Left ventricle myocardium inferior (tissue), 1 donor: Measurements from ENCODE around the gene SPATC1L. TPM values are rescaled to one million over a fixed set of nuclear protein-coding genes. Genes with fewer than 3 reads are reported as not detected.

ENCODE experiments used
- DNase-seq: peaks from one replicate; pipeline ENCODE4 v3.0.0-alpha.2; 2020
- H3K27ac ChIP-seq: fragments of 200-600 bp; replicated peaks from 2 replicates; pipeline ENCODE4 v1.8.0; 2021
- H3K27me3 ChIP-seq: fragments of 200-600 bp; 2 replicates; pipeline ENCODE4 v1.8.0; 2021; ENCODE audit warnings: low read depth
- H3K36me3 ChIP-seq: fragments of 200-600 bp; 2 replicates; pipeline ENCODE4 v1.8.0; 2021
- H3K4me1 ChIP-seq: fragments of 200-600 bp; 2 replicates; pipeline ENCODE4 v1.8.0; 2021
- H3K4me3 ChIP-seq: fragments of 200-600 bp; 2 replicates; pipeline ENCODE4 v1.8.0; 2021; ENCODE audit warnings: mild to moderate bottlenecking, moderate library complexity
- H3K9me3 ChIP-seq: fragments of 200-600 bp; replicated peaks from 2 replicates; pipeline ENCODE4 v1.8.0; 2021
- intact Hi-C: fragments of 100-400 bp; cut with micrococcal nuclease; formaldehyde crosslinking; loops from one replicate; pipeline ENCODE4 v1.11.0; 2022
- total RNA-seq: library from RNA; stranded (reverse); fragmentation: NEBNext Ultra II Directional; extraction: Animal tissue kit (Norgen Biotek cat#: 25700); gene quantifications from one replicate; pipeline ENCODE4 v1.2.1, GENCODE V29; 2021
- TF ChIP-seq, protein P1 (sequence below): fragments of 200-600 bp; IDR thresholded peaks from 2 replicates; pipeline ENCODE4 v1.8.0; 2021; ENCODE audit warnings: antibody characterized with exemption, mild to moderate bottlenecking, borderline replicate concordance
- donor health status: DM: no; HTN: yes; CAD: no; lungs with severe emphysema.

The SPATC1L gene
- total RNA-seq, 1 donor from 2014 or later, result 7.0 TPM

DNA sequence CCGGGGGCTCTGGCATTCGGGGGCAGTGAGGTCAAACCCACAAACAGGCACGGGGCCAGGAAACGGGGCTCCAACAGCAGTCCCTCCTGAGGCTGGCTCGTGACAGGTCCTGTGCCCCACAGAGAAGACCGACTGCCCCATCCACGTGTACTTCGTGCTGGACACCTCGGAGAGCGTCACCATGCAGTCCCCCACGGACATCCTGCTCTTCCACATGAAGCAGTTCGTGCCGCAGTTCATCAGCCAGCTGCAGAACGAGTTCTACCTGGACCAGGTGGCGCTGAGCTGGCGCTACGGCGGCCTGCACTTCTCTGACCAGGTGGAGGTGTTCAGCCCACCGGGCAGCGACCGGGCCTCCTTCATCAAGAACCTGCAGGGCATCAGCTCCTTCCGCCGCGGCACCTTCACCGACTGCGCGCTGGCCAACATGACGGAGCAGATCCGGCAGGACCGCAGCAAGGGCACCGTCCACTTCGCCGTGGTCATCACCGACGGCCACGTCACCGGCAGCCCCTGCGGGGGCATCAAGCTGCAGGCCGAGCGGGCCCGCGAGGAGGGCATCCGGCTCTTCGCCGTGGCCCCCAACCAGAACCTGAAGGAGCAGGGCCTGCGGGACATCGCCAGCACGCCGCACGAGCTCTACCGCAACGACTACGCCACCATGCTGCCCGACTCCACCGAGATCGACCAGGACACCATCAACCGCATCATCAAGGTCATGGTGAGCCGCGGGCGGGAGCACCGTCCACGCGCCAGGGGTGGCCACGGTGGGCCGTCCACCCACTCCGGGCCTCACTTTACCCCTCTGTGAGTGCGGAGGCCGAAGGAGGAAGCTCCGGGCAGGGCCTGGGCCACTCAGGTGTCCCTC lies 72.2 kb downstream of the SPATC1L start:
- TF ChIP-seq, protein P1, sequence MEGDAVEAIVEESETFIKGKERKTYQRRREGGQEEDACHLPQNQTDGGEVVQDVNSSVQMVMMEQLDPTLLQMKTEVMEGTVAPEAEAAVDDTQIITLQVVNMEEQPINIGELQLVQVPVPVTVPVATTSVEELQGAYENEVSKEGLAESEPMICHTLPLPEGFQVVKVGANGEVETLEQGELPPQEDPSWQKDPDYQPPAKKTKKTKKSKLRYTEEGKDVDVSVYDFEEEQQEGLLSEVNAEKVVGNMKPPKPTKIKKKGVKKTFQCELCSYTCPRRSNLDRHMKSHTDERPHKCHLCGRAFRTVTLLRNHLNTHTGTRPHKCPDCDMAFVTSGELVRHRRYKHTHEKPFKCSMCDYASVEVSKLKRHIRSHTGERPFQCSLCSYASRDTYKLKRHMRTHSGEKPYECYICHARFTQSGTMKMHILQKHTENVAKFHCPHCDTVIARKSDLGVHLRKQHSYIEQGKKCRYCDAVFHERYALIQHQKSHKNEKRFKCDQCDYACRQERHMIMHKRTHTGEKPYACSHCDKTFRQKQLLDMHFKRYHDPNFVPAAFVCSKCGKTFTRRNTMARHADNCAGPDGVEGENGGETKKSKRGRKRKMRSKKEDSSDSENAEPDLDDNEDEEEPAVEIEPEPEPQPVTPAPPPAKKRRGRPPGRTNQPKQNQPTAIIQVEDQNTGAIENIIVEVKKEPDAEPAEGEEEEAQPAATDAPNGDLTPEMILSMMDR, result no peak
- Histone ChIP-seq H3K27ac (no peak overlapping the region), H3K9me3 (peaks cover 19% of the 10 kb centered on the region), H3K4me1 (peaks cover 30% of the 10 kb centered on the region), H3K36me3 (peaks cover 55% of the 10 kb centered on the region), H3K27me3 (no peaks in the 10 kb centered on the region), H3K4me3 (no peak overlapping the region)
- DNase-seq, result no peak
- intact Hi-C loops, result no loop called here

DNA sequence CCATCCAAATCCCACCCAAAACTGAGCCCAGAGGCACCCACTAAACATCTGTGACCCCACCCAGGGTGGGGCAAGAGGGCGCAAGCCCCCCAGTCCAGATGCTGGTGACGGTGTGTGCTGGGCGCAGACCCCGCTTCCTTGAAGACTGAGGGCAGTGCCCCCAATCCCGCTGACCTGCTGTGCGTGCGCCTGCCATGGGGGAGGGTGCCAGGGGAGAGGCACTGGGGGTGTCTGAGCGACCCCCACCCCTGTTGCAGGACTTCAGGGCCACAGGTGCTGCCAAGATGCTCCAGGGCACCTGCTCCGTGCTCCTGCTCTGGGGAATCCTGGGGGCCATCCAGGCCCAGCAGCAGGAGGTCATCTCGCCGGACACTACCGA lies 73.1 kb downstream of the SPATC1L start:
- no peaks in the 10 kb centered on the region for H3K27me3 ChIP-seq
- TF ChIP-seq, protein P1, result no peak
- peaks cover 30% of the 10 kb centered on the region for H3K4me1 ChIP-seq
- peak overlapping the region; percentile 91 for H3K27ac ChIP-seq
- intact Hi-C loops, result no loop called here
- peaks cover 19% of the 10 kb centered on the region for H3K9me3 ChIP-seq
- peak overlapping the region; percentile 54 for H3K4me3 ChIP-seq
- peaks cover 46% of the 10 kb centered on the region for H3K36me3 ChIP-seq
- no peak for DNase-seq

Other genes with a start within 250 kb of the SPATC1L start
- 154 TPM for gene COL6A1, start 202.7 kb downstream of the SPATC1L start, total RNA-seq
- 157 TPM for gene COL6A2, start 86.3 kb downstream of the SPATC1L start, total RNA-seq
- gene FTCD, start 28.9 kb downstream of the SPATC1L start, total RNA-seq, result 2.2 TPM
- 52.0 TPM for gene LSS, start 44.3 kb upstream of the SPATC1L start, total RNA-seq
- 58.8 TPM for gene MCM3AP, start 101.2 kb upstream of the SPATC1L start, total RNA-seq
- gene YBEY, start 101.9 kb upstream of the SPATC1L start, total RNA-seq, result 17.1 TPM
- 1.5 TPM for gene C21orf58, start 139.4 kb upstream of the SPATC1L start, total RNA-seq
- gene PCNT, start 139.7 kb upstream of the SPATC1L start, total RNA-seq, result 36.3 TPM